OCI-LY3 (cell line): ENCODE measurements around the gene TMEM231.
A peak's percentile ranks its signal among the peaks of the same experiment; 100 is the strongest.

ENCODE experiments used
- H2AFZ ChIP-seq: fragments of 200-600, 300-600 bp; shearing (Covaris generic); 2 replicates; pipeline ENCODE4 v1.6.0; 2014; ENCODE audit warnings: antibody characterized with exemption, low read depth, low read length
- H3K27ac ChIP-seq: fragments of 200-600, 300-600 bp; sonication (generic); 2 replicates; pipeline ENCODE4 v1.5.1; 2014; ENCODE audit warnings: mild to moderate bottlenecking, low read length, moderate library complexity, mixed read lengths
- H3K27me3 ChIP-seq: fragments of 200-600, 300-600 bp; sonication (generic); 2 replicates; pipeline ENCODE4 v1.6.1; 2014; ENCODE audit warnings: low read depth, low read length, mixed read lengths
- H3K36me3 ChIP-seq: fragments of 200-600, 300-600 bp; sonication (generic); replicated peaks from 2 replicates; pipeline ENCODE3; 2014; ENCODE audit warnings: low read depth, low read length, mixed read lengths
- H3K4me1 ChIP-seq: fragments of 300-600, 200-600 bp; sonication (generic); 2 replicates; pipeline ENCODE4 v1.6.1; 2014; ENCODE audit warnings: low read length, mixed read lengths
- H3K4me2 ChIP-seq: fragments of 200-600, 300-600 bp; sonication (generic); 2 replicates; pipeline ENCODE4 v1.6.1; 2014; ENCODE audit warnings: low read length, mixed read lengths
- H3K4me3 ChIP-seq: fragments of 300-600, 200-600 bp; sonication (generic); 2 replicates; pipeline ENCODE4 v1.5.1; 2014; ENCODE audit warnings: antibody characterized with exemption, mild to moderate bottlenecking, low read length, moderate library complexity
- H3K79me2 ChIP-seq: fragments of 300-600, 200-600 bp; shearing (Covaris generic); 2 replicates; pipeline ENCODE4 v1.6.1; 2014; ENCODE audit warnings: mild to moderate bottlenecking, low read length, mixed read lengths
- H3K9ac ChIP-seq: fragments of 300-600, 200-600 bp; shearing (Covaris generic); 2 replicates; pipeline ENCODE4 v1.6.0; 2014; ENCODE audit warnings: mild to moderate bottlenecking, low read length, moderate library complexity
- H3K9me3 ChIP-seq: fragments of 200-600, 300-600 bp; shearing (Covaris generic); 2 replicates; pipeline ENCODE4 v1.6.1; 2014; ENCODE audit warnings: low read length, mixed read lengths; ENCODE audit not compliant: insufficient read depth
- H4K20me1 ChIP-seq: fragments of 200-600, 300-600 bp; sonication (generic); 2 replicates; pipeline ENCODE4 v1.6.1; 2016; ENCODE audit warnings: low read length, mixed read lengths; ENCODE audit not compliant: insufficient read depth
- CTCF ChIP-seq: fragments of 200-600, 300-600 bp; sonication (generic); IDR thresholded peaks from 2 replicates; pipeline ENCODE4 v1.5.1; 2014; ENCODE audit warnings: antibody characterized with exemption, low read length, low read depth
- EZH2phosphoT487 ChIP-seq: fragments of 200-600 bp; shearing (Covaris generic); IDR thresholded peaks from 2 replicates; pipeline ENCODE4 v1.6.1; 2018; ENCODE audit warnings: antibody characterized with exemption, mixed run types, low read depth

The TMEM231 gene, protein sequence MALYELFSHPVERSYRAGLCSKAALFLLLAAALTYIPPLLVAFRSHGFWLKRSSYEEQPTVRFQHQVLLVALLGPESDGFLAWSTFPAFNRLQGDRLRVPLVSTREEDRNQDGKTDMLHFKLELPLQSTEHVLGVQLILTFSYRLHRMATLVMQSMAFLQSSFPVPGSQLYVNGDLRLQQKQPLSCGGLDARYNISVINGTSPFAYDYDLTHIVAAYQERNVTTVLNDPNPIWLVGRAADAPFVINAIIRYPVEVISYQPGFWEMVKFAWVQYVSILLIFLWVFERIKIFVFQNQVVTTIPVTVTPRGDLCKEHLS

DNA sequence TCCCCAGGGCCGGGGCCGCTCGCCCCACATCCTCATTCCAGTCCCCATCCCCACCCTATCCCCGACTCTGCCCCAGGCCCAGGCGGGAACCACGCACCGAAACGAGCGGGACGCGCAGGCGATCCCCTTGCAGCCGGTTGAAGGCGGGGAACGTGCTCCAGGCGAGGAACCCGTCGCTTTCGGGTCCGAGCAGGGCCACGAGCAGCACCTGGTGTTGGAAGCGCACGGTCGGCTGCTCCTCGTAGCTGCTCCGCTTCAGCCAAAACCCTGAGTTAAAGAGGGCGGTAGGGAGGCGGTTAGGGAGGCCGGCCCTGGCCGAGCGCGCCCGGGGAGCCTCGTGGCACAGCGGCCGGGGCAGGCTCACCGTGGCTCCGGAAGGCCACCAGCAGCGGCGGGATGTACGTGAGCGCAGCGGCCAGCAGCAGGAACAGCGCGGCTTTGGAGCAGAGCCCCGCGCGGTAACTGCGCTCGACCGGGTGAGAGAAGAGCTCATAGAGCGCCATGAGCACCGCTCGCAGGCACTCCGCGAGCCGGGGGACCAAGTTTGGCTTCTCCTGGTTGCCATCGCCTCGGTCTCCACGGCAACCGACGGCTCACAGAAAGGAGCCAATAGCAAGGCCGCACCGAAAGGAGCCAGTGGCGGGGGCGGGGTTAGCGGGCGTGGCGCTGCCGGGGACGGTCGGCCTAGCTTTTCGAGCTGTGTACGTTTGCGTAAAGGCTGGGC, at the start of gene TMEM231:
TSS of gene TMEM231 (minus strand) at position 546 of the 724 bp plus-strand sequence. CDS start at position 503, 43 bp downstream.
- peak within 1 kb of the TSS; percentile 59 for H3K27ac ChIP-seq
- no peak for TF ChIP-seq EZH2phosphoT487
- TF ChIP-seq CTCF, result no peak; the same call in 1 of the 2 replicates
- H3K4me2 ChIP-seq, result peak within 1 kb of the TSS; percentile 92
- H3K27me3 ChIP-seq, result peaks cover 13% of the 10 kb centered on the region; the same call in 1 of the 2 replicates
- H2AFZ ChIP-seq, result peak within 1 kb of the TSS; percentile 93
- H3K9ac ChIP-seq, result peak within 1 kb of the TSS; percentile 80
- H3K36me3 ChIP-seq, result no peaks in the 10 kb centered on the region
- H3K4me3 ChIP-seq, result peak within 1 kb of the TSS; percentile 81
- no peaks in the 10 kb centered on the region for H4K20me1 ChIP-seq
- H3K4me1 ChIP-seq, result peaks cover 14% of the 10 kb centered on the region
- H3K9me3 ChIP-seq, result no peaks in the 10 kb centered on the region
- peaks cover 10% of the 10 kb centered on the region for H3K79me2 ChIP-seq

- Histone ChIP-seq H4K20me1 (no peaks in the 10 kb centered on the region), H3K79me2 (no peaks in the 10 kb centered on the region), H3K4me3 (no peak overlapping the region), H3K36me3 (peaks cover 60% of the 10 kb centered on the region), H3K9ac (no peak overlapping the region), H3K4me2 (no peak overlapping the region), H3K9me3 (peaks cover 7% of the 10 kb centered on the region; the same call in 1 of the 2 replicates), H2AFZ (no peak overlapping the region), H3K4me1 (peaks cover 4% of the 10 kb centered on the region; the same call in 1 of the 2 replicates), H3K27me3 (no peaks in the 10 kb centered on the region), H3K27ac (no peak overlapping the region)
- TF ChIP-seq EZH2phosphoT487, result no peak
- TF ChIP-seq CTCF, result no peak
These were observed 47.2 kb upstream of the TMEM231 start for GRCh38 chr16:75603241-75603640.

DNA sequence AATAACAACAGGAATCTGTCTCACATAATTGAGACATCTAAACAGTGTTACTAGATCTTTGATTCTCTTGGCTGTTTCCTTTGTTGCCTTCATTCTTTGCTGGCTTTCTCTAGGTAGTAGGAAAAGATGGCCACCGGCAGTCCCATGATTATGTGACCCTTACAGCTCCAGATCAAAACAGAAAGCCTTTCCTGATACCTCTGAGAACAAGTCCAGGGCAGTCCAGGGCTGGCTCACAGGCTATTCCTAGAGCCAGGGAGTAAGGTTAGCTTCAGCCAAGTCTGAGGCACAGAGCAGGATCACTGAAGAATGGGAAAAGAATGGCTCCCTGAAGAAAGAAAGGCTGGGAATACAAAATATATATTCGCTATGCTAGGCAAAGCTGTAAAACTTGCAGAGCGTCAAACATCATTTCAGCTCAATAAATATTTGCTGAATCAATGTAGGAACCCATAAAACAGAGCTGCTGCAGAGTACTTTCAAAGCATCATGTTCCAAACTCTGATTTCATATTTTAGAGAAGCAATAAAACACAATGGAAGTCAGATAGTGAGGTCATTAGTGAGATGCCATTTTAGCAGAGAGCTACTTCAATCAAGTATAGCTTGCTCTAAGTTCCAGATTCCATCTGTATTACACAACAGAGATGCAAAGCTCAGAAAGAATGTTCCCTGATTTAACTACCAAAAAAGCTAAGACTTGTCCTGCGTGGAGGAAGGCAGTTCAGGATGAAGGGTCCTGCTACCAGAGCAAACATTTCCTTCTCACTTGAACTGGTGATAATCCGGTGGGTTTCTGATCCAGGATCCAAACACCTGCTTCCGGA, 43.6 kb upstream of the TMEM231 start:
- Histone ChIP-seq H4K20me1 (no peaks in the 10 kb centered on the region), H3K9me3 (peaks cover 7% of the 10 kb centered on the region; the same call in 1 of the 2 replicates), H3K4me2 (no peak overlapping the region), H3K79me2 (no peaks in the 10 kb centered on the region), H3K4me3 (no peak overlapping the region), H3K4me1 (no peaks in the 10 kb centered on the region), H3K27me3 (no peaks in the 10 kb centered on the region), H3K36me3 (peaks cover 58% of the 10 kb centered on the region), H3K27ac (no peak overlapping the region), H2AFZ (no peak overlapping the region), H3K9ac (no peak overlapping the region)
- no peak for TF ChIP-seq CTCF
- no peak for TF ChIP-seq EZH2phosphoT487
